GM19035 (cell line): Measurements from ENCODE around the gene SLC7A11.
A peak's percentile ranks its signal among the peaks of the same experiment; 100 is the strongest.

Experiments
- ATAC-seq: cut with Tn5 transposase; IDR thresholded peaks from one replicate; pipeline ENCODE4 v1.9.1; 2021; ENCODE audit not compliant: unreplicated experiment

Gene SLC7A11

GRCh38 chr4:138164208-138164607, 77.9 kb downstream of the SLC7A11 start:
- no peak for ATAC-seq

DNA sequence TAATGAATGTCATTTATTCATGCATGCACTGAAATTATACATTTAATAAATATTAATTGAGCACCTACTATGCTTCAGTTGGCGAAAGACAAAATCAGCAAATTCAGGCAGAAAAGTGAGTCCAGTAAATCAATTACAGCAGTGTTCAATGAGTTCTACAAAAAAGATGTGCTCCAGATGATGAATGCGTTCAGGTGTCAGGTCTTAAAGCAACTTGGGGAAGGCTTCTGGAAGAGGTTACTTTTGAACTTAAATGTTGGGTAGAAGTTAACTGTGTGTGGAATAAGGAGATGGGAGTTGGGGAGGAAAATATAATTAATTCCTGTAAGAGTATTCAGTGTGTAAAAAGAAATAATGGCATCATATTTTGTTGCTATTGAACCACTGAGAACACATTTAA, 79.0 kb downstream of the SLC7A11 start:
- ATAC-seq, result no peak

DNA sequence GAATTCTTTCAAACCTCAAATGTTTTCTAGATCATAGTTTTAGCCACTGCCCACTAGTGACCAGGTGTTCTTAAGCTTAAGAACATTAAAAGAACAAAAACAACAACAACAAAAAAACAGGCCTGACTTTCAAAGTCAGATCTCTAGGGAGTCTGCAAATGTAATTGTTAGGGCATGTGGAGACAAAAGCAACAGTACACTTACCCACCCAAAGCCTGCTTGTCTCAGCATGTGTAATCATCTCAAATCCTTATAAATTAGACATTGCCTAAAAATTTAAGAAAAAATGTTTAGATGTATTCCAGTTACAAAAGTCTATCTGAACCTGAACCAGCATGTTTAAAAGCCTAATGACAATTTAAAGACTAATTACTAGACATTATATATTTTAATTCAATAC, 79.9 kb downstream of the SLC7A11 start:
- ATAC-seq, result no peak

DNA sequence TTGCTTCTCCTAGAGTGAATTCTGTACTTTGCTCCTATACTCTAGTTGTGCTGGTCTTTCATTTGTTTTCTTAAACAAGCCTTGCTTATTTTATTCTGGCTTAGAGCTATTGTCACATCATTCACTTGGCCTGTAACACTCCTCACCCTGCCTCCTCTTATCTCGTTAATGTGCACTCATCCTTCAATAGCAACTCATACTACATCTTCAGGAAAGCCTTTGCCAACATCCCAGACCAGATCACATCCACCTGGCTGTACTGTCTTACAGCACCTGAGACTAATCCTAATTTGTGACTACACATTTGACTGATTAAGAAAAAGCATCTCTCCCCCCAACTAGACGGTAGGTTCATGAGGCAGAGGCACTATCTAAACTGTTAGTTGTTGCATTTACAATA, 80.8 kb downstream of the SLC7A11 start:
- no peak for ATAC-seq

GRCh38 chr4:138158746-138159297, 83.3 kb downstream of the SLC7A11 start:
- ATAC-seq, result no peak

GRCh38 chr4:138140879-138141278, 101.3 kb downstream of the SLC7A11 start:
- ATAC-seq, result no peak

DNA sequence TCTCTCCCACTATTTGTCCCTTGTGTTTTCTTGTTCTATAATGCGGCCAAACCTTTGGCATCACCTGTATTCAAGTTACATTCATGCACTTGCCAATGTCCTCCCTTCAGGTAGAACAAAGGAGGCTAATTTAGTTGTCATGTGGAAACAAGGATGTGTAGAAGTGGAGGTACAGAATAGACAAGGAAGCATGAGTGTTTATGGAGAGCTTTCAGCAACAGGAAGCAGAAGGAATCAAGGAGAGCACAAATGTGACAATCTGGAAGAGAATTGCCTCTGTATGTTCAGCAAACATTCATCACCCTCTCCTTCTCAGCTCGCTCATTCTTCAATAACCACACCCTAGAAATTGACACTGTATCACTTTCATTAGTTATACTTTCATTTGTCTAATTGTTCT, 103.4 kb downstream of the SLC7A11 start:
- no peak for ATAC-seq

DNA sequence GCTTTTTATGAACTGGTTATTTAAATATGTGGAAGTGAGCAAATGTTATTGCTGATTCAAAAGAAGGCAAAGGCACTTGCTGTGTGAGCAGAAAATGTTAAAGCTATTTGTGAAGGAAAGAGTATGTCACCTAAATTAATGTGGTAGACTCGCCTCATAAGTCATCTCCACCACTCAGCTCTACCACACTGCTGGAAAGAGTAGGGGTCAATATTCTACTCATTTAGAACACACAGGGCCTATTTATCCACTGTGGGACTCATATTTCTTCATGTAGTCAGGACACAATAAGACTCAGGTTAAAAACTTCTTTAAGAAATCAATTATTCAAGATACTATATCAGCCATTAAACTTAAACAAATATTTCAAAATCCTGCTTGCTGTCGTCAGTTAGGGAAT, 106.5 kb downstream of the SLC7A11 start:
- ATAC-seq, result no peak

GRCh38 chr4:138118270-138118669, 123.9 kb downstream of the SLC7A11 start:
- ATAC-seq, result no peak

DNA sequence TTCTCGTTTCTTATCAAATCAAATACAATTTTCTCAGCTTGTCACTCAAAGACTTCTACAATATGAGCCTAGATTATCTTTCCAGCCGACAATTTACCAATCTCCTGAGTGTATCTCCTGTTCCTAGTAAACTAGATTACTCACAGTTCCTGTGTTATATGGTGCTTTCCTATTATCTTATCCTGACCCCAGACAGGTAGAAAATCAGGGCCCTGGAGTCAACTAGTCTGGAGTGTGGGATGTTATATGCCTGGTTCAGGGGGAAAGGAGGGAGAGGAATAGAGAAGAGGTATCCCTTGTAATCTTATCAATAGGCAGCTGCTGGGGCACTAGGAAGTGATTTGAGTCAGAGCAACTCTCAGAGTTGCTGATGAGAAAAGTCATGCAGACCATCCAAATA, 127.1 kb downstream of the SLC7A11 start:
- ATAC-seq, result no peak

GRCh38 chr4:138114434-138114833, 127.7 kb downstream of the SLC7A11 start:
- ATAC-seq, result peak; percentile 96
